ENCODE results near the gene LAMB2. TPM values are rescaled to one million over a fixed set of nuclear protein-coding genes. Genes with fewer than 3 reads are reported as not detected.
A peak's percentile ranks its signal among the peaks of the same experiment; 100 is the strongest.

Gene LAMB2
- total RNA-seq, 1 donor from 2014 or later: 232 TPM

DNA sequence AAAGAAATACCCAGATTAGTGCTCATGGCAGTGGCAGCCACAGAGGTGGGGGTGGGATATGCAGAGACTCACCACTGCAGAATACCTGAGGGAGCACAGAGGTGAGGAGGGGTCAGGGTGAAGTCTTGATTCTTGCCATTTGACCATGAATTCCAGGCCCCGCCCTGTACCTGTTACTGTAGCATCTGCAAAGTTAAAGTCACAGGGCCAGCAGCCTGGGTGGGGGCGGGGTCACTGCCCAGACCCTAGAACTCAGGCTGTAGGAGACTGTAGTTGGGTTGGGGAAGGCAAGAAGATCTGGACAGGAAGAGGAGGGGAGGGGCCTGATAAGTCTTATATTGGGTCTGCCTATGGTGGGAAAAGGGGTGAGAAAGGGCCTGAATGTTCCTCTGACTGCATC is 18.8 kb upstream of the LAMB2 start:
- no peak for DNase-seq (ENCODE audit: low read depth)
- TF ChIP-seq, protein P1, sequence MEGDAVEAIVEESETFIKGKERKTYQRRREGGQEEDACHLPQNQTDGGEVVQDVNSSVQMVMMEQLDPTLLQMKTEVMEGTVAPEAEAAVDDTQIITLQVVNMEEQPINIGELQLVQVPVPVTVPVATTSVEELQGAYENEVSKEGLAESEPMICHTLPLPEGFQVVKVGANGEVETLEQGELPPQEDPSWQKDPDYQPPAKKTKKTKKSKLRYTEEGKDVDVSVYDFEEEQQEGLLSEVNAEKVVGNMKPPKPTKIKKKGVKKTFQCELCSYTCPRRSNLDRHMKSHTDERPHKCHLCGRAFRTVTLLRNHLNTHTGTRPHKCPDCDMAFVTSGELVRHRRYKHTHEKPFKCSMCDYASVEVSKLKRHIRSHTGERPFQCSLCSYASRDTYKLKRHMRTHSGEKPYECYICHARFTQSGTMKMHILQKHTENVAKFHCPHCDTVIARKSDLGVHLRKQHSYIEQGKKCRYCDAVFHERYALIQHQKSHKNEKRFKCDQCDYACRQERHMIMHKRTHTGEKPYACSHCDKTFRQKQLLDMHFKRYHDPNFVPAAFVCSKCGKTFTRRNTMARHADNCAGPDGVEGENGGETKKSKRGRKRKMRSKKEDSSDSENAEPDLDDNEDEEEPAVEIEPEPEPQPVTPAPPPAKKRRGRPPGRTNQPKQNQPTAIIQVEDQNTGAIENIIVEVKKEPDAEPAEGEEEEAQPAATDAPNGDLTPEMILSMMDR (conservative IDR thresholded peaks at IDR 0.05; ENCODE audit: low read depth, low read length): no peak
- no peak overlapping the region for H3K4me3 ChIP-seq (ENCODE audit: low read depth, low read length)

DNA sequence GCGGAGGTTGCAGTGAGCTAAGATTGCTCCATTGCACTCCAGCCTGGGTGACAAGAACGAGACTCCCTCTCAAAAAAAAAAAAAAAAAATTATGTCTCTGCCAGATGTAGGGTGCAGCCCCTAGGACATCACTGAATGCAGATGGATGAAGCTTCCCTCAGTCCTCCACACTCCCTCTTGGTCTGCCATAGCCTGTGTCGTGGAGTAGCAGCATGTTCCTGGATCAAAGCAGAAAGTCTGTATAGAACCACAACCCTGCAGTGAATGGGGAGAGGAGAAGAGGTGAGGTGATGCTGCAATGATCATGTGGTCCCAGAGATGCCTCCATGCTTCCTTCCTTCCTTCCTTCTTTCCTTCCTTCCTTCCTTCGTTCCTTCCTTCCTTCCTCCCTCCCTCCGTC is 15.3 kb upstream of the LAMB2 start:
- no peak overlapping the region for H3K4me3 ChIP-seq (ENCODE audit: low read depth, low read length)
- TF ChIP-seq, protein P1 (conservative IDR thresholded peaks at IDR 0.05; ENCODE audit: low read depth, low read length): no peak
- DNase-seq (ENCODE audit: low read depth): no peak

DNA sequence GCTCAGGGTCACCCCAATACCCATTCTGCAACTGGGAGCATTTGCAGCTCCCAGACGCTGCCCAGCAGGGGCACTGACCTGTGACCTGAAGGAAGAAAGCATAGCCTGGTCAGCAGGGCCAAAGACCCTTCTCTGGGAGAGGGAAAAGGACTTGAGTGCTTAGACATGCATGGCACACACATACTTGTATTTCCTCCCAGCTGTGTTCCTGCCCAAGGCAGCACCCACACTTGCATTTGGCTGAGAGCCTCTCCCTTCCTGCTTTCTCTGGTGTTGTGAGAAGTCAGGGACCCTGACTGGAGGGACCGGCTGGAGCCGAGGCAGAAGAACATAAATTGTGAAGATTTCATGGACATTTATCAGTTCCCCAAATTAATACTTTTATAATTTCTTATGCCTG is 7.2 kb upstream of the LAMB2 start:
- DNase-seq (ENCODE audit: low read depth): no peak
- H3K4me3 ChIP-seq (ENCODE audit: low read depth, low read length): no peak overlapping the region
- TF ChIP-seq, protein P1 (conservative IDR thresholded peaks at IDR 0.05; ENCODE audit: low read depth, low read length): no peak

DNA sequence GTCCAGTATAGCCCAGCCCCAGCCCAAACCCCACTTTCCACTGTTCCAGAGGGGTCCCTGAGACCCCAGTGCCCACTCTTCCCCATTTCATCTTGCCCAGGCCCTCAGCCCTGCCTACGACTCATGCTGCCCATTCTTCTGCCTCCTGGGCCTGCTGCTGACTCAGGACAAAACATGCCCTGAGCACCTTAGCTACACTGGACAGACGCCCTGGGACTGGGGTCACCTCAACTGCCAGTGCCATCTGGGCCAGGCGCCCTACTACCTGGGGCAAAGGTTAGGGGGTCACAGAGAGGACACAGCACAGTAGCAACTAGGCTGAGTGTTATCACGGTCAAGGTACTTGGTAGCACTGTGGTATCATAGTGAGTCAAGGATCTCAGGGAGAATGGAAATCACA is 2.6 kb upstream of the LAMB2 start:
- TF ChIP-seq, protein P1 (conservative IDR thresholded peaks at IDR 0.05; ENCODE audit: low read depth, low read length): no peak
- DNase-seq (ENCODE audit: low read depth): no peak
- H3K4me3 ChIP-seq (ENCODE audit: low read depth, low read length): no peak overlapping the region

DNA sequence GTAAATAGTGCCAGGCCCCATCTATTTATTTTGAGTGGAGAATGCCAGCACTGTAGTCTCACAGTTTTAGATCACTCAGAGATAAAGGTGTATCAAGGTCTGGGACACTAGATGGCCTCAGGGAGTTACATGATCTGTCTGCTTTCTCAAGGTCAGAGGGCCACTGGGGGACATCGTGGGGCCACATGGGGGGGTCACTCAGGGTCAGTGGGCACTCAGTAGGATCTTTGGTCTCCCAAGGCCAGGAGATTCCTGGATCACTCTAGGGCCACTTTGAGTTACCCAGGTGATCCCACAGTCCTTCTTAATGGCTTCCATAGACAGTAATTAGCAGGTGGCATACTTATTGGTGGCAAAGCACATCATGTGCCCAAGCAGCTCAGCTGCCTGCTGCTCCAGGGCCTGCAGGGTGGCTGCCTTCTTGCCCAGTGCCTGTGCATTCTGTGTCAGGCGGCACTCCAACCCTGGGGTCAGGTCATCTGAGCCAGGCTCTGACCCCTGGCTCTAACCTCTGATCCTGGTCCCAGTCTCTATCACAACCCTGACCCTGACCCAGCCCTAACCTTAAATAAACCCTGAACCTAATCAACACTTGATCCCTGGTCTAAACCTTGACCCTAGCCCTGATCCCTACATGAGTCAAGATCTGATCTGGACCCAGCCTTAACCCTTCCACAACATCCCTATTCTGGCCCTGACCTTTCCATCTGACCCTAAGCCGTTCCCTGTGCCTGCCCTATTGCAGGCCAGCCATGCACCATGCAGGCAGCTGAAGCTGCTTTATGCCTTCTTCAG is 1.8 kb upstream of the LAMB2 start:
- no peak overlapping the region for H3K4me3 ChIP-seq (ENCODE audit: low read depth, low read length)
- TF ChIP-seq, protein P1 (conservative IDR thresholded peaks at IDR 0.05; ENCODE audit: low read depth, low read length): peak; percentile 13
- no peak for DNase-seq (ENCODE audit: low read depth)

DNA sequence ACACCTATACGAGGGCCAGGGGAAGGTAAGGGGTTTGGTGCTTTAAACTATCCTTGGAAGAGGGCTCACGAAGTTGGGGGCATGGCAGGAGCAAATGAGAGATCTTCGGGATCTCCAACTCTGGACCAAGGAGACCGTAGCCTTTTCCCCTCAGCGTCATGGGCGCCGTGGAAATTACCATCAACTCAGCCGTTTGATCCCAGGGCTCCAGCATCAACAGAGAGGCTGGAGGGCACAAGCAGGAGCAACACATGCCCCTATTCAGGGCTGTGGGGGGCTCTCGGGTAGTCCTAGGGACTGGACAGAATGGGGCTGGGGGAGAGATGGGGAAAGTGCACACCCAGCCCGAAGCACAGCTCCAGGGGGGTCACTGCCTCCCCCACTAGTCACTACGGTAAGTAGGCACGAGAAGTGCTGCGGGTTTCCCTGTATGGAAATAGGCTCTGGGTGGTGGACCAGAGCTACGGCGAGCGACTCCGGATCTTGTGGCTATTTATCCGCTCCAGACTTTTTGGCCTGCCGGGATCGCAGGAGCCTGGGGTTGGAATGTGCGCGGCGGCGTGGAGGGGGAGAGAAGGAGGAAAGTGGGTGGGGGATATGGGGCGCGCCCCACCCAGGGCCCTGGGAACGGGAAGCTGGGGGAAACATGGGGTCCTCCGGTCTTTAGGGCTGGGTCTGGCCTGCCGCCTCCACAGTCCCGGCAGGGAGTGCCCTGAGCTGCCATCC is 539 bp upstream of the LAMB2 start:
- peak overlapping the region; percentile 81 for H3K4me3 ChIP-seq (ENCODE audit: low read depth, low read length)
- TF ChIP-seq, protein P1 (conservative IDR thresholded peaks at IDR 0.05; ENCODE audit: low read depth, low read length): no peak
- DNase-seq (ENCODE audit: low read depth): no peak

Measured in epithelial cell of proximal tubule (primary cell).